K562 (cell line): Measurements from ENCODE around the gene RIOK3.

Experiments
- AFF1 ChIP-seq, 2 experiments: fragments of 450-650 bp; IDR thresholded peaks; 2 replicates each; pipeline ENCODE4 v1.6.1; 2018; ENCODE audit warnings: mild to moderate bottlenecking in 2 of 2, low read depth in 1 of 2; ENCODE audit not compliant: partially characterized antibody in 2 of 2
- ATF2 ChIP-seq: sonication (generic); formaldehyde crosslinking; IDR thresholded peaks from 2 replicates; pipeline ENCODE4 v1.8.1; 2022; ENCODE audit warnings: missing genetic modification reagents
- BRF1 ChIP-seq: IDR thresholded peaks from 3 replicates; pipeline ENCODE4 v1.6.1; 2011; ENCODE audit warnings: borderline replicate concordance, mild to moderate bottlenecking; ENCODE audit not compliant: insufficient read length; ENCODE audit errors: extremely low read depth
- CTCF ChIP-seq, 3 experiments: IDR thresholded peaks in 2 of 3; conservative IDR thresholded peaks in 1 of 3; 2 replicates each; pipeline ENCODE4 v1.5.1; 2011 to 2012; ENCODE audit warnings: low read length in 3 of 3, mild to moderate bottlenecking in 3 of 3, control low read depth in 2 of 3, improper control_type of control experiment in 1 of 3, inconsistent platforms in 1 of 3, low read depth in 1 of 3, mixed read lengths in 1 of 3, moderate library complexity in 1 of 3; ENCODE audit not compliant: insufficient read depth in 2 of 3
- EP300 ChIP-seq: IDR thresholded peaks from 2 replicates; pipeline ENCODE4 v1.6.1; 2012; ENCODE audit warnings: low read length, improper control_type of control experiment
- NR1H2 ChIP-seq: sonication (generic); formaldehyde crosslinking; IDR thresholded peaks from 2 replicates; pipeline ENCODE4 v1.4.0; 2020; ENCODE audit warnings: mild to moderate bottlenecking, missing genetic modification reagents
- PYGO2 ChIP-seq: fragments of 450-650 bp; IDR thresholded peaks from 2 replicates; pipeline ENCODE4 v1.6.1; 2016; ENCODE audit warnings: mild to moderate bottlenecking, missing genetic modification characterization, moderate library complexity, missing compliant biosample characterization
- RBBP5 ChIP-seq: fragments of 200-600 bp; sonication (generic); IDR thresholded peaks from 2 replicates; pipeline ENCODE4 v1.6.1; 2012; ENCODE audit warnings: borderline replicate concordance, mild to moderate bottlenecking, low read length, control low read depth, inconsistent platforms; ENCODE audit not compliant: insufficient read depth, poor library complexity, severe bottlenecking
- ZBTB43 ChIP-seq: sonication (generic); formaldehyde crosslinking; IDR thresholded peaks from 2 replicates; pipeline ENCODE4 v1.8.0; 2023; ENCODE audit warnings: mild to moderate bottlenecking, missing genetic modification reagents
- ZNF274 ChIP-seq: IDR thresholded peaks from 2 replicates; pipeline ENCODE4 v1.6.1; 2011; ENCODE audit warnings: low read depth, mild to moderate bottlenecking, low read length, moderate library complexity, borderline replicate concordance
- ZNF41 ChIP-seq: fragments of 250-450 bp; sonication (Bioruptor Pico); conservative IDR thresholded peaks from 2 replicates; pipeline ENCODE4 v1.4.0; 2020; ENCODE audit warnings: mild to moderate bottlenecking

- no peak for TF ChIP-seq ATF2 (CRISPR knock-in tag)
- TF ChIP-seq EP300 = no peak
- TF ChIP-seq PYGO2 (tag) = no peak
- TF ChIP-seq CTCF (IDR thresholded peaks at IDR 0.05 in 2 of 3, conservative IDR thresholded peaks at IDR 0.05 in 1 of 3; ENCODE audit: insufficient read depth in 2 of 3, low read depth in 1 of 3, low read length in 3 of 3) = no peak
- no peak for TF ChIP-seq NR1H2 (CRISPR knock-in tag)
- no peak for TF ChIP-seq ZNF274
- no peak for TF ChIP-seq ZNF41 (CRISPR knock-in tag)
- TF ChIP-seq RBBP5 = no peak
- TF ChIP-seq BRF1 = no peak
- TF ChIP-seq ZBTB43 (CRISPR knock-in tag) = no peak
- TF ChIP-seq AFF1 (IDR thresholded peaks at IDR 0.05; ENCODE audit: low read depth in 1 of 2, partially characterized antibody in 2 of 2) = no peak
Observed at GRCh38 chr18:23499291-23499781, 46.2 kb downstream of the RIOK3 start.
